Nucleus accumbens (tissue), 56 donors: ENCODE data around the gene RPL39.
"Not testable (repeated sequence)": the region's sequence is repeated elsewhere in the genome, so short reads cannot be mapped to it uniquely, and the experiment has no call there.

Experiments
- DNase-seq, 56 donors: peaks; one replicate each; lab custom pipeline; 2025; lab: John Stamatoyannopoulos, UW

Gene RPL39

DNA sequence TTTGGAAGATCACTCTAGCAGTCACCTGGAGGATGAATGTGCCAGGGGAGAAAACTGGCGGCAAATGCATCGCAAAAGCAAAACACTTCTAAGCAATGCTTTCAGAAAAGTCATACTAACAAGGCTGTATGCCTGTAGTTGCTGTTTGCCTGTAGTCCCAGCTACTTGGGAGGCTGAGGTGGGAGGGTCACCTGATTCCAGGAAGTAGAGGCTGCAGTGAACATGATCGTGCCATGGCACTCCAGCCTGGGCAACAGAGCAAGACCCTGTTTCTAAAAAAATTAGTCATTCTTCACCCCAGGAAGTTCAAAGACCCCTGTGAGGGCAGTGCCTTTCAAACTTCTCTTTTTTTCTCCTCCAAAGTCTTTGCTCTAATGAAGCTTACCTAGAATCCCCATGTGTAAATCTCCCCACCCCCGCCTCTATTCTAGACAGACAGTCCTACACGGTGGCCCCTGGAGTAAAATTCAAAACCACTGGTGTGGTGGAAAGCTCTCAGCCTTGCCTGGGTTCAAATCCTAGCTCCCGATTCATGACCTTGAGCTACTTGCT is 27.5 kb downstream of the RPL39 start:
- DNase-seq, result no peak

DNA sequence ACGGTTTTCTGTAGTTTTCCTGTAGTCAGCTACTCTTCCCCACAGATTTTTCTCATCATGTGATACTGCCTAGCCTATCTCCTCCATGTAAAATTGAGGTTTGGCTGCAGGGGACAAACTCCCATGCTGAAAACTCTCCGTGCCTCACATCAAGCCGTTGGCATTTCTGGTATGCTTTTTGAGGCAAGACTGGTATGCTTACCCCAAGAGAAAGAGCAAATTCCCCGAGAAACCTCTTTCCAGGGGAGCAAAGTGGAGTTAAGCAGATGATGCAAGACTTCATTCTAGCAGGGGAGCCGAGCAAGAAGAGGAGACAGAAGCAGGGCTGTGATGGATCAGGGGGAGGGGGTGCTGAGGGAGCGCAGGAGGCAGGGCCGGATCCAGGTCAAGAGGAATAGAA is 28.2 kb downstream of the RPL39 start:
- no peak for DNase-seq

DNA sequence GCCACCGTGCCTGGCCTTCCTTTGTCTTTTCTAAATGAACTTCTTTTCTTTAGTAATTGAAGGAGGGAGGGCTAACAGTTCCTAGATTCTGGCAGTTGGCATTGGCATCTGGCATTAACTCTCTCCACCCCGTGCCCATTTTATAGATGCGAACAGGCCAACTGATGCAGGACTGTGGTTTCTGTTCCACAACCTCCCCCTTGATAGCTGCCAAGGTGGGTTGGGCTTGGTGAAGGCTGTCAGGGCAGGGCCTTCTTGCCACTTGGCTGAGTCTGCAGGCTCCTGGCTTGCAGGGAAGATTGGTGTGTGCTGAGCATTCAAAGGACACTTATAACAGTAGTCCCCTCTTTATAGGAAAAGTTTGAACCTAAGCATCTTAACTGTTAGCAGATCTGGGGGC is 28.7 kb downstream of the RPL39 start:
- no peak for DNase-seq

DNA sequence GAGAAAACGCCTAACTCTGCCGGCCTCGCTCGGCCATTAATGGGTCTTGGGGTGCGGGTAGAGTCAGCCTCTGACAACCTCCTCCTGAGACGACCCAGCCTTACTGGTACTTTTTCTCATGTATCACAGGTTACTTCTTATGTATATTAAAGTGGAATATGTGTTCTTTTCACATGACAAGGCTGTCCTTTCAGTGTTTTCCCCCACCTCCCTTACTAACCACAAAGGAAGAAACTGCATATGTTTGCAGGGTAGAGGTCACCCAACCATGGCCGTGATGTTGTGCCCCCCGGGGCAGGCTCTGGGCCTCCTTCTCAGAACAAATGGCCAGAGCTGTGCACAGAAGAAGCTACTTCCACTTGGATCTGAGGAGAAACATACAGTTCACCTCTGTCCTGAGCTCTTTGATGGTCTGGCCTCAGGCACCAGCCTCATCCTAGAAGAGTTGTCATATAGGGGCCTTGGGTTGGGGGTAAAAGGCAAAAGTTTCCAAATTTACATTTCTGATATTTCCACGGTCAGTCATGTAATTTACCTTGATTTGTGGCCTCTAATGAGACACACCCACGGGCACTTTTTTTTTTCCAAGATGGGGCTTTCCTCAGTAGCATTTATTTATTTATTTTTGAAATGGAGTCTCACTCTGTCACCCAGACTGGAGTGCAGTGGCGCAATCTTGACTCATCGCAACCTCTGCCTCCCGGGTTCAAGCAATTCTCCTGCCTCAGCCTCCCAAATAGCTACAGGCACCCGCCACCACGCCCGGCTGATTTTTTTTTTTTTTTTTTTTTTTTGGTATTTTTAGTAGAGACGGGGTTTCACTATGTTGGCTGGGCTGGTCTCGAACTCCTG is 31.2 kb downstream of the RPL39 start:
- no peak for DNase-seq

DNA sequence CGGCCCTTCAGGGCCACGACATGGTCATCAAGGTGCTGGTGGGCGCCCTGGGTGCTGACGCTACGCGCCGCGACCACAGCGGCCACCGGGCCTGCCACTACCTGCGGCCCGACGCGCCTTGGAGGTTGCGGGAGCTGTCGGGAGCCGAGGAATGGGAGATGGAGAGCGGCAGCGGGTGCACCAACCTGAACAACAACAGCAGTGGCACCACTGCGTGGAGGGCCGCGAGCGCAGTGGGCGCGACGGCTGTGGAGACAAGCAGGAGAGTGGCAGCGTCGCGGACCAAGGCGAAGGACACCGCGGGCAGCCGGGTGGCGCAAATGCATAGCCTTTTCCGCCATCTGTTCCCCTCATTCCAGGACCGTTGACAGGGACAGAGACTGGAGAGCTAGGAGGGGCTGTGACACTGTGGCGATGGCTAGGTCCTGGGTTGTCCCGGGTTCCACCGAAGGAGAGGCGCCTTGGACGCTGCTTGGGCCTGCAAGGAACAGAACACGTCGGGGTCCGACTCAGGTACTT is 32.1 kb downstream of the RPL39 start:
- DNase-seq, result no peak

DNA sequence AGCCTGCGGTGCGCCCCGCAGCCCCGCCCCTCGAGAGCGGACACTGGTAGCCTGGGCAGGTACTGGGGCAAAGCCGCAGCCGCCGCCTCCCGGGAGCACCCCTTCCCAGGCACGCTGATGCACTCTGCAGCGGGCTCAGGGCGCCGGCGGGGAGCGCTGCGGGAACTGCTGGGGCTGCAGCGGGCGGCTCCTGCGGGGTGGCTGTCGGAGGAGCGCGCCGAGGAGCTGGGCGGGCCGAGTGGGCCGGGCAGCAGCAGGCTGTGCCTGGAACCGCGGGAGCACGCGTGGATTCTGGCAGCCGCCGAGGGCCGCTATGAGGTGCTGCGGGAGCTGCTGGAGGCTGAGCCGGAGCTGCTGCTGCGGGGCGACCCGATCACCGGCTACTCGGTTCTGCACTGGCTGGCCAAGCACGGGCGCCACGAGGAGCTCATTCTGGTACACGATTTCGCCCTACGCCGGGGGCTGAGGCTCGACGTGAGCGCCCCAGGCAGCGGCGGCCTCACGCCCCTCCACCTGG is 32.6 kb downstream of the RPL39 start:
- DNase-seq, result peak in 2 of 56 donors; percentile 0 to 2

DNA sequence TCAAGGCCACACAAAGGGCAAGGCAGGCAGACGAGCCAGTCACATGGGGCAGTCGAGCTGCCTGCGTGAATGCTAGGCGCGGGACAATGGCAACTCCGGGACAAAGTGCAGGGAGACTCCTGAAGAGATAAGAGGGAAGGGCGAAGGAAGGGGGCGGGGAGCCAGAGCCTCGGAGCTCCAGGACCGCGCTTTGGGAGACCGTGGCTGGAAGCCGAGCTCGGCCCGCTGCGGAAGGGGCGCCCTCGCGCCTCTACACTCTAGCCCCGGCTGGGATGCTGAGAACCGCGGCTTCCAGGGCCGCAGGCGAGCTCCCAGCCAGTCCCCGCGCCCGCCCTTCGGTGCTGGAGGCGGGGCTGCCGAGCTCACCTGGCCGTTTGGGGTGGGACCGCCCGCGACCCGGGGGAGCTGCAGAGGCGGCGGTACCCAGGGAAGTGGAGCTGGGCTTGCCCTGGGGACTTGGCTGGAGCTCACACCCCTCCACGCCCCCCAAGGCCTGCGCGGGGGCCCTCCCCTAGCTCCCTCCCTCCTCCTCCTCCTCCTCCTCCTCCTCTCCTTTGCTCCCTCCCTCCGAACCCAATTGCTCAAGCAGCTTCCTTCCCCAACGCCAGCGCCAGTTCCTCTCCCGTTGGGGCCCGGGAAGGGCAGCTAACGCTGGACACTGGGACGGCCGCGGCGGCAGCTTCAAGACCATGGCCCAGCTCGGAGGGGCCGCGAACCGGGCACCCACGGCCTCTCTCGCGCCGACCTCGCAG is 33.3 kb downstream of the RPL39 start, which contains the start of gene SOWAHD:
TSS of gene SOWAHD (plus strand) at position 610 of the 752 bp plus-strand sequence. CDS start at position 690, 80 bp downstream.
- DNase-seq, result peak in 6 of 56 donors; percentile 0 to 20 (median 6)

DNA sequence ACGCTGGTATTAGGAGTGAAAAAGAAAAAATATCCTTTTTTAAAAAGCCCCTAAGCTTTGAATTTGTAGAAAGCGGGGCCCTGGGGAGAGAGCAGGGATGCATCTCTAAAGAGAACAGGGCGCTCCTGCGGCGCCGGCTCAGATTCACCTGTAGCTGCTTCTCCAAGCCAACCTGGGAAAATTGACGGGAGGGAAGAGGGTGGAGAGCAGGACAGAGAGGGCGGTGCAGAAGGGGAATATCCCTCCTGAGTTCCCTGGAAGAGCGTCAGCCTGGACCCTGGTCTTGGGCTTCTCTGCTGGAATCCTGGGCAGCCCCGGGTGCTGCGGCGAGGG is 33.8 kb downstream of the RPL39 start:
- DNase-seq, result no peak

DNA sequence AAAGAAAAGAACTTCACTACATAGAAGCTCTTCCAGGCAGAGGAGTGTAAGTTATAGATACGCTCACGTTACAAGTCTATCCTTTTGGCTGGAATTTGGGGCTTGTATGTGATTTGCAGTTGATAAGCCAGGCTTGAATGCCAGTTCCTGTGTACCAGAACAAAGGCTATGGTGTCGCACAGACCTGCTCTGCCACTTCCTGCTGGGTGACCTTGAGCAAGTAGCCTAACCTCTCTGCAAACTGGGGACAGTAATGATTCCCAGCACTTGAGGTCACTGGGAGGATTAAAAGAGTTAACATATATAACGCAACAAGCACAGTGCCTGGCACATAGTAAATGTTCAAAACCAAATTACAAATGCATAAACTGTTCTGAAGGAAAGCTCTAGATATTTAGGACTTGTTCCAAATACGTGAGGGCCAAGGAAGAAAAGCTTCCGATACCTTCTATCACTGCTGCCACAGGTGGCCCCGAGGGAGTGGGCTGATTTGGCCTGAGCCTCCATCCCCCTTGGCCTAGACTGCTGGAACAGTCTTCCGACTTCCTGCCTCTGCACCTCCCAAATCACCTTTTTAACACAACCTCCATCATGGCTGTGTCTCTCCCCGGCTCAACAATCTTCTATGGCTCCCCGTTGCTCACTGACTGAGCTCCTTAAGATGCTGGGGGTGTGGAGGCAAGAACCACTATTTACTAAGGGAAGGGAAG is 34.3 kb downstream of the RPL39 start:
- no peak for DNase-seq

DNA sequence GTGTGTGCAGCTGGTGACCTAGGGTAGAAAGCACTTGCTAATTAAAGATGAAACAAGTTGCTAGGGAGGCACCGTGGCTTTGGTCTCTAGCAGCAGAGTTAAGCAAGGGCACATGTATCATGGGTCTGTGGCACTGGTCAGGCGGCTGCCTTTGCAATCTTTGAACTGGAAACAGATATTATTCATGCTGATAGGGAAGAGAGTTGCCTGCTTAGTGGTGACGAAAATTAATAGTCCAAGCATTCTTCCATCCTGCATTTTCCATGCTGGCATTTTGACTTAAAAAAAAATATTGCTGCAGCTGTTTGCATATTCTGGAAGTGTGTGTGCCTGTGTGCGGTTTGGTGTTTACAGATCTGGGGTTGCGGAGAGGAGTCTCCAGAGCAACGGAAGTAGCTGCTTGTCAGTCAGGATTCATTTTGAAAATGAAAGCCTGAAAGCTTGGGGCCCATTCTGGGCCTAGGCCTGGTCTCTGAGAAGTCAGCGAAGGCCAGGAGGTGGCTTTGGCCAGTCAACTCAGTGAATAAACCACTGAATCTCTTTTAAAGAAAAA is 35.4 kb downstream of the RPL39 start:
- peak in 1 of 56 donors; percentile 1 for DNase-seq

DNA sequence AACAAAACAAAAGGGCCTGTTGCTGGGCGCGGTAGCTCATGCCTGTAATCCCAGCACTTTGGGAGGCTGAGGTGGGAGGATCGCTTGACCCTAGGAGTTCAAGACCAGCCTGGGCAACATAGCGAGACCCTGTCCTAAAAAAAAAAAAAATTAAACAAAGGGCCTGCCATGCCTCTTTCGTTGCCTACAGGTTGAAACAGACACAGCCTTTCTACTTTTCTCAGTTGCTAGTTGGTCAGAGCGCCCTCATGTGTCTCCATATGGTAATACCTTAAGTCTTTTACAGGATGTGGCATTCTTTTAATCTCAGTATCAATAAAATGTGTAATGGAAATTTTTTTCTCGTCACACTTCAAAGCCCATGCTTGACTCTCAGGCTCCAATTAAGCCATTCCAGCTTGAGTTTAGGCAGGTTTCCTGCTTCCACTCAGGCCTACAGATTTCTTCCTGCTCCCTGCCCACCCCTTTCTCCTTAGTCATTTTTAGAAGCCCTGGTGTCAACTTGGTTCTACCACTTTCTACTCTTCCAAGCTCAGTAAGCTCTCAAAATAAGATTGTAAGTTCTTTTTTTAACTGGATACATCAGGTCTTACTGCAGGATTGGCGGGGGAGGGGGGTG is 37.7 kb downstream of the RPL39 start:
- DNase-seq, result no peak

DNA sequence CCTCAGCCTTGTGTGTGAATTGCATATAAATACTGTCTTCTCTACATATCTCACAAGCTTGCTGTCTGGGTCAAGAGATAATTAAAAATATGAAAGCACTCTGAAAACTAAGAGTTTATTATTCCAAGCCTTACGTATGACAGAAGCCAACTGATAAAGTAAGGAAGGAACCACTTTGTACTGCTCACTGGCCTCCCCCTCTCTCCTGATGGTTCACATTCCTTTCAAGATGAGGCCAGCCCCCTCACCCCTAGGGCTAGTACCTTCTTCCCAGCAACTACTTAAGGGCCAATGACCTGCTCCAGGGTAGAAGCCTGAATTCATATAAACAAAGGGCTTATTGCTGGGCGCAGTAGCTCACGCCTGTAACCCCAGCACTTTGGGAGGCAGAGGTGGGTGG is 38.4 kb downstream of the RPL39 start:
- DNase-seq, result no peak

DNA sequence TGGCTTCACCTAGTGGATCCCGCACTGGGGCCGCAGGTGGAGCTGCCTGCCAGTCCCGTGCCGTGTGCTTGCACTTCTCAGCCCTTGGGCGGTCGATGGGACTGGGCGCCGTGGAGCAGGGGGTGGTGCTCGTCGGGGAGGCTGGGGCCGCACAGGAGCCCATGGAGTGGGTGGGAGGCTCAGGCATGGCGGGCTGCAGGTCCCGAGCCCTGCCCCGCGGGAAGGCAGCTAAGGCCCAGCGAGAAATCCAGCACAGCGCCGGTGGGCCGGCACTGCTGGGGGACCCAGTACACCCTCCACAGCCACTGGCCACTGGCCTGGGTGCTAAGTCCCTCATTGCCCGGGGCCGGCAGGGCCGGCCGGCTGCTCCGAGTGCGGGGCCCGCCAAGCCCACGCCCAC is 40.7 kb downstream of the RPL39 start:
- not testable (repeated sequence) for DNase-seq

DNA sequence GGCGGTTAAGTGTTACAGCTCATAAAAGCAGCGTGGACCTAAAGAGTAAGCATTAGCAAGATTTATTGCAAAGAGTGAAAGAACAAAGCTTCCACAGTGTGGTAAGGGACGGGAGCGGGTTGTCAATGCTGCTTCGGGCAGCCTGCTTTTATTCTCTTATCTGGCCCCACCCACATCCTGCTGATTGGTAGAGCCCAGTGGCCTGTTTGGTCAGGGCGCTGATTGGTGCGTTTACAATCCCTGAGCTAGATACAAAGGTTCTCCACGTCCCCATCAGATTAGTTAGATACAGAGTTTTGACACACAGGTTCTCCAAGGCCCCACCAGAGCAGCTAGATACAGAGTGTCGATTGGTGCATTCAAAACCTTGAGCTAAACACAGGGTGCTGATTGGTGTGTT is 41.3 kb downstream of the RPL39 start:
- DNase-seq, result not testable (repeated sequence)

DNA sequence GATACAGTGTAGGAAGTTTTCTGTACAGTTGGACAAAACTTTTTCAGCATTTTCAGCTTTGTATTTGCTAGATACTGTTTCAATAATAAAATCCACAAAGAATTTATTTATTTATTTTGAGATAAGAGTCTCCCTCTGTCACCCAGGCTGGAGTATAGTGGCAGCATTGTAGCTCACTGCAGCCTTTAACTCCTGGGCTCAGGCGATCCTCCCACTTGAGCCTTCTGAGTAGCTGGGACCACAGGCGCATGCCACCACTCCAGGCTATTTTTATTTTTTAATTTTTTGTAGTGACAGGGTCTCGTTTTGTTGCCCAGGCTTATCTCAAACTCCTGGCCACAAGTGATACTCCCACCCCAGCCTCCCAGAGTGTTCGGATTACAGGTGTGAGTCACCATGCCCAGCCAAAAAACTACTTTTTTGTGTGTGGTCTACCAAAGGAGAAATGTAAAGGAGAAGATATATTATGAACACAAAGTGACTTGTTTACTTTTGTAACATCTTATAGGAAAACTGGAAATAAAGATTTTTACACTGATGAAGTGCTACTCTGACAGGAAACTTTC is 46.1 kb downstream of the RPL39 start:
- no peak for DNase-seq

DNA sequence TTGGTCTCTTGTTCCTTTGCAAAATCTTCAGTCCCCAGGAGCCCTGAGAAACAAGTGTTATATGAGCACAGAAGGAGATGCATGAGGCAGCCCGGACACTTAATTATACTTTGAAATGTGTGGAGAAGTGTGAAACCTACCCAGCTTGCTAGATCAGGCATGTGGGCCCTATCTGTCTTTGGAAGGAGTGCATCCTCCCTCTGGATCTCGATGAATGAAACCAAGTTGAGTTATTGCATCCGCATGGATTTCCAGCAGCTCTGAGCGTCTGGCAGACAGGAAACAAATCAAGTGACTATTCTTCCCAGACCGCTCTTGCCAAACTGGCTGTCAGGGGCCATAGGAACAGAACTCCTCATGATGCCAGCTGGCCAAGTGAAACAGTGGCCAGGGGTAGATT is 52.7 kb downstream of the RPL39 start:
- no peak for DNase-seq
